GM18499 (cell line): Measurements from ENCODE around the gene RARRES2.
"Not testable (repeated sequence)": the region's sequence is repeated elsewhere in the genome, so short reads cannot be mapped to it uniquely, and the experiment has no call there.

ENCODE experiments used
- ATAC-seq: cut with Tn5 transposase; IDR thresholded peaks from one replicate; pipeline ENCODE4 v1.9.1; 2021; ENCODE audit warnings: moderate number of reproducible peaks; ENCODE audit not compliant: insufficient read depth, unreplicated experiment

RARRES2 gene

GRCh38 chr7:150323682-150324372, 17.6 kb downstream of the RARRES2 start:
- ATAC-seq, result no peak

- no peak for ATAC-seq
These were observed 18.4 kb downstream of the RARRES2 start, which contains the start of the genes ACTR3C and LRRC61 for GRCh38 chr7:150322833-150323681. Gene ACTR3C (minus strand): TSS chr7:150323545. CDS start chr7:150295296, 28,249 bp downstream. Gene LRRC61 (plus strand): TSS chr7:150323355. CDS start chr7:150336862, 13,507 bp downstream.

- ATAC-seq, result no peak
These were observed 19.2 kb downstream of the RARRES2 start for GRCh38 chr7:150322114-150322832.

DNA sequence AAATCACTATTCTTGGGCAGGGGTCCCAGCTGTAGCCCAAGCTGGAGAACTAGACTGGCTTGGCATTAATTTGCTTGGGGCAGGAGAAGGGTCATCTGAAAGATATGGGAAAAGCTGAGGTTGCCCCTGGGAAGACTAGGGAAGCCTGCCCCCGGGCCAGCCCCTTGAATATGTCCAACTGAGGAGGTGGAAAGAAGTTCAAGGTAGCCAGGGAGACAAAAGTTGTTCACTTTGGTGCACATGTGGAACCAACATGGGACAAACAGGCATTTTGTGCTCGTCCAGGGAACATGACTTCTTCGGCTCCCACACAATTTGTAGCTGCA, 19.7 kb downstream of the RARRES2 start:
- no peak for ATAC-seq

GRCh38 chr7:150317748-150318444, 23.5 kb downstream of the RARRES2 start:
- ATAC-seq, result no peak

- not testable (repeated sequence) for ATAC-seq
These were observed 24.4 kb downstream of the RARRES2 start for GRCh38 chr7:150316987-150317386.

GRCh38 chr7:150314639-150315239, 26.7 kb downstream of the RARRES2 start:
- no peak for ATAC-seq

DNA sequence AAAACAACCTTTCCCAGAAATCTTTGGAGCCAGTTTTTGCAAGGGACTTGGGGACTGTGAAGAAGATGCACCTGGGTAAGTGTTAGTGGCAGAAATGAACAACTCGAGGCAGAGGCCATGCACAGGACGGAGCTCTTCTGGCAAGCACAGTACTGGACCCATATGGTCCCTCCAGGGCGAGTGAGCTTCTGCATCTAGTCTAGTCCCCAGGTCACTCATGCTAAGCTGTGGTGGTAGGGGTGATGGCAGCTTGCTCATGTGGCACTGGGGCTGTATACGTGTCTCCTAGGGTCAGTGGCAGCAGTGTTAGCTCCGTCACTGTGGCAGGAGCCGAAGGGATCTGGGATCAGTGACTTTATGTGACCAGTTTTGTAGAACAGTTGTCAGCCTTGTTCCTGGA, 27.6 kb downstream of the RARRES2 start:
- ATAC-seq, result no peak

DNA sequence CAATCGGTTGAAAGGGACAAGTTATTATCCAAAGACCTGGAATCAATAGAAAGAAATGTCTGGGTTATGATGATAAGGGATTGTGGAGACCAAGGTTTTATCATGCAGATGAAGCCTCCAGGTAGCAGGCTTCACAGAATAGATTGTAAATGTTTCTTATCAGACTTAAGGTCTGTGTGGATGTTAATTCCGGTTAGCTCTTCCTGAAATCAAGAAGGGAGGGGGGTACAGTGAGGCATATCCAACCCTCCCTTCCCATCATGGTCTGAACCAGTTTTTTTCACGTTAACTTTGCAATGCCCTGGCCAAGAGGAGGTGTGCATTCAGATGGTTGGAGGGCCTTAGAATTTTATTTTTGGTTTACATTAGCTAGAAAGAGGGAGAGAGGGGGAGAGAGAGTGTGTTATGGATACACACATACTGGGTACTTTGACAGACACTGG, 28.0 kb downstream of the RARRES2 start:
- ATAC-seq, result no peak

GRCh38 chr7:150312649-150313366, 28.6 kb downstream of the RARRES2 start:
- ATAC-seq, result not testable (repeated sequence)

GRCh38 chr7:150311711-150312110, 29.7 kb downstream of the RARRES2 start:
- no peak for ATAC-seq

DNA sequence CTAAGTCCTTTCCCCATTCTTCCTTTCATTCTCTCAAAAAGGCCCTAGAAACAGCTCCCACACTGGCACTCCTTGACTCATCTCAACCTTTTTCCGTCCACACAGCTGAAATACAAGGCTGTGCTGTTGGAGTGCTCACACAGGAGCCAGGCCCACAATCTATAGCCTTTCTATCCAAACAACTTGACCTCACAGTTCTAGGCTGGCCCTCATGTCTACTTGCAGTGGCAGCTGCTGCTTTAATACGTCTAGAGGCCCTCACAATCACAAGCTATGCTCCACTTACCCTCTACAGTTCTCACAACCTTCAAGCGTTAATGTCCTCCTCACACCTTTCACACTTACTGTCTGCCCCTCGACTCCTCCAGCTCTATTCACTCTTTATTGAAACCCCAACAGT, 30.3 kb downstream of the RARRES2 start:
- ATAC-seq, result no peak

- no peak for ATAC-seq
These were observed 32.9 kb downstream of the RARRES2 start for GRCh38 chr7:150308575-150308974.

DNA sequence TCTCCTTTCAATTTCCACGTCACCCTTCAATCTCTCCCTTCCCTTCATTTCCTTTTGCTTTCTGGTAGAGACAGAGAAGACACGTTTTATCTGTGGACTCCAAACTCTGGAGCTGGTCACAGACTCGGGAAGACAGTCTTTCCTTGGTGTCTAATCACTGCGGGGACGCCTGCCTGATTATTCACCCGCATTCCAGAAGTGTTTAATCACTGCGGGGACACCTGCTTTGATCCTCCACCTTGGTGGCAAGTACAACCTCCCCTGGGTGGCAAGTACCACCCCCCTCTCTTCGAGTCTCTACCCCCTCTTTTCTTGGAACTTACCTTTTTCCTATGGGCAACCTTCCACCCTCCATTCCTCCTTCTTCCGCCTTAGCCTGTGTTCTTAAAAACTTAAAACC, 33.5 kb downstream of the RARRES2 start:
- no peak for ATAC-seq

GRCh38 chr7:150307129-150307528, 34.3 kb downstream of the RARRES2 start:
- ATAC-seq, result no peak

DNA sequence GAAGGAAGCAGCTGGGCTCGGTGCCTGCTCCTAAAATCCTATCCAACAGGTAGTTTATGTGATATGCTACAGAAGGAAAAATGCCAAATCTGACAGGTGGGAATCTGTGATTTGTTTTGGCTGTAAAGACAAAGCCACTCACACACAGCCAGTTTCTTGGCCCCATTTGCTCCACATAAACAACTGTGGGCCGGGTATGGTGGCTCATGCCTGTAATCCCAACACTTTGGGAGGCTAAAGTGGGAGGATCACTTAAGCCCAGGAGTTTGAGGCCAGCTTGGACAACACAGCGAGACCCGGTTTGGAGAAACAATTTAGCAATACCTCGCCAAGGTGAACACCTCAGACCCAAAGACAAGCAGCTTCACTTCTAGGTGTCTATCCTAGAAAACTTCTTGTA, 35.1 kb downstream of the RARRES2 start:
- ATAC-seq, result not testable (repeated sequence)

- ATAC-seq, result not testable (repeated sequence)
These were observed 35.5 kb downstream of the RARRES2 start for GRCh38 chr7:150305903-150306284.

DNA sequence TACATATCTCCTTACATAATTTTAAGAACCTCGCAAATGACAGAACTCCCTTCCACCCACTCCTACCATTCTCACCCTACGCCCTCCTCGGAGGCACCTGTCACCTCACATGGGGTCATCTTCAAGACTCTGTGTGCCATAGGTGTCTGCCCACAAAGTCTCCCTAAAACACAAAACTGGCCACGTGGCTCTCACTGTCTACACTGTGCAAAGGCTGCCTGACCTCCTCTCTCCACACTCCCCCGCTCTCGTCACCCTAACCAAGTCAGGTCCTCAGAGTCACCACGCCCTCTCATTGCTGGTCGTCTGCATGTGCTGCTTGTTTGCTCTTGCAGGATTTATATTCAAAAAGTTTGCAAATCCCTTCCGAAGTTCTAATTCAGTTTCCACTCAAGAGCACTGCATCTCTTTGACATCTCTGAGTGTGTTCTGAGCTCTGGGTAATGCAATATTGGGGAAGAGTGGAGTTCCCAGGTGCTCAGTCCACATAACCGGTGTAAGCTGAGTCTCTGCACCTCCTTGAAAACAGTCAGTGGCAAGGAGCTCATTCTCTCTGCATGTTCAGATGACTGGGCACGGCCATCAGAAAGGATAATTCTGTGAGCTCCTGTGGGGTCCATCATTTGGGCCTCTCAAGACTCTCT, 36.0 kb downstream of the RARRES2 start:
- not testable (repeated sequence) for ATAC-seq
